Measurements from ENCODE around the gene PTPRN2. TPM values are rescaled to one million over a fixed set of nuclear protein-coding genes. Genes with fewer than 3 reads are reported as not detected.
"Not testable (repeated sequence)": the region's sequence is repeated elsewhere in the genome, so short reads cannot be mapped to it uniquely, and the experiment has no call there.

PTPRN2 gene
- polyA plus RNA-seq, 2 donors: 0.37 to 0.40 TPM

DNA sequence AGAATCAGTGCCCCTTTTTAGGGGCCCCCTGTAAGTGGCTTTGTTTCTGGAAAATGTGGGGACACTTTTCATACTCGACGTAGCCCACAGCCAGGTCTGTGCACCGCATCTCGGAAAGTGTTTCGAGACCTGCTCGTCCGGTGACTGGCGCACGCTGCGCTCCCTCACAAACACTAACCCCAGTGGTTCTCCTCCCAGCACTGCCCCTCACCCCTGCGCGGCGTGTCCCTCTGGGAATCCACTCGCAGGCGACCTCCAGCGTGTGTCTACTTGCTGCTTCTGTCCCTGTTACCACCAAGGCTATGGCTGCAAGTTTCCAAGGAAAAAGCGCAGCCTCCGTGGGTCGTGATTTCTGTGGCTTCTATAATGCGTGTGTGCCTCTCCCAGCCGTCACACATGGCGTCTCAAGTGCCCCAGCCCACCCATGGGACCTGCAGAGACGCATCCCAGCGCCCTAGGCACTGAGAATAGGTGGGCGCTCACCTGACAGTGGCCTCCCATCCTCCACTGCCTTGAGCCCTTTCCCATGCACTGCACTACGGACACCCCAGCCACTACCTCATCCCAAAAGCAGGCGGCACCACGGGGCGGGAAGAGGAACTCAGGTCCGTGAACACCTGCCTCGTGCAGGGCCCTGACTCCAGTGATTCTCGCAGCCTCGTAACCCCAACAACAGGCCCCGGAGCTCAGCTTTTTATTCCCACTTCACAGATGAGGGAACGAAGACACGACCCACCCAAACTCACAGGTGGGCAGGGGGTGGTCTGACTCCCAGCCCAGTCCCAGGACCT is 49.3 kb downstream of the PTPRN2 start:
- Histone ChIP-seq H3K4me3 (ENCODE audit: low read depth in 1 of 2, low read length in 2 of 2) (no peak overlapping the region), H3K27me3 (ENCODE audit: control insufficient read depth in 1 of 2, insufficient read depth in 2 of 2, low read length in 2 of 2) (no peaks in the 10 kb centered on the region), H3K9me3 (ENCODE audit: control insufficient read depth in 2 of 2, insufficient read depth in 1 of 2, low read depth in 1 of 2, low read length in 1 of 2) (peaks cover 0 to 2% of the 10 kb centered on the region in 2 donors), H3K27ac (ENCODE audit: low read depth in 2 of 2, low read length in 1 of 2) (no peak overlapping the region), H3K4me1 (ENCODE audit: control insufficient read depth in 2 of 2, insufficient read depth in 2 of 2, low read length in 1 of 2) (no peaks in the 10 kb centered on the region), H3K36me3 (ENCODE audit: control insufficient read depth in 2 of 2, insufficient read depth in 2 of 2, low read length in 1 of 2) (no peaks in the 10 kb centered on the region)
- 87% methylated on average over 36 of the region's 36 CpGs for WGBS, 2 donors

DNA sequence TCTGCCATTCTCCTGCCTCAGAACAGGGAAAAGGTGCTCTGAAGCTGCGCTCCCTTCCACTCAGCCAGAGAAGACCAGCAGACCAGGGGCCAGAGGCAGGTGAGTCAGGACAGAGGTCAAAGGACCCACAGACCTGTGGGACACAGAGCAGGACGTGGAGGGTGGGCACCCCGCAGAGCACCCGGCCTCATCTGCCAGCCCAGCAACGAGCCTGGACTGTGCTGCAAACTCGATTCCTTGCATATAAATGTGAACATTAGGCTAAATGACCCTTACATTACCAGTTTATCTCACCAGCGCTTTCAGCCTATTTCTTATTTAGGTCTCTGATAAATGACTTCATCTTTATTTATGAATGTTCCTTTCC is 50.1 kb downstream of the PTPRN2 start:
- no peaks in the 10 kb centered on the region for H3K36me3 ChIP-seq (ENCODE audit: control insufficient read depth in 2 of 2, insufficient read depth in 2 of 2, low read length in 1 of 2)
- no peaks in the 10 kb centered on the region for H3K27me3 ChIP-seq (ENCODE audit: control insufficient read depth in 1 of 2, insufficient read depth in 2 of 2, low read length in 2 of 2)
- WGBS, 2 donors: 76 to 79% methylated on average over 7 of the region's 7 CpGs
- no peaks in the 10 kb centered on the region for H3K4me1 ChIP-seq (ENCODE audit: control insufficient read depth in 2 of 2, insufficient read depth in 2 of 2, low read length in 1 of 2)
- no peak overlapping the region for H3K4me3 ChIP-seq (ENCODE audit: low read depth in 1 of 2, low read length in 2 of 2)
- no peak overlapping the region for H3K27ac ChIP-seq (ENCODE audit: low read depth in 2 of 2, low read length in 1 of 2)
- H3K9me3 ChIP-seq (ENCODE audit: control insufficient read depth in 2 of 2, insufficient read depth in 1 of 2, low read depth in 1 of 2, low read length in 1 of 2): peaks cover 0 to 2% of the 10 kb centered on the region in 2 donors

DNA sequence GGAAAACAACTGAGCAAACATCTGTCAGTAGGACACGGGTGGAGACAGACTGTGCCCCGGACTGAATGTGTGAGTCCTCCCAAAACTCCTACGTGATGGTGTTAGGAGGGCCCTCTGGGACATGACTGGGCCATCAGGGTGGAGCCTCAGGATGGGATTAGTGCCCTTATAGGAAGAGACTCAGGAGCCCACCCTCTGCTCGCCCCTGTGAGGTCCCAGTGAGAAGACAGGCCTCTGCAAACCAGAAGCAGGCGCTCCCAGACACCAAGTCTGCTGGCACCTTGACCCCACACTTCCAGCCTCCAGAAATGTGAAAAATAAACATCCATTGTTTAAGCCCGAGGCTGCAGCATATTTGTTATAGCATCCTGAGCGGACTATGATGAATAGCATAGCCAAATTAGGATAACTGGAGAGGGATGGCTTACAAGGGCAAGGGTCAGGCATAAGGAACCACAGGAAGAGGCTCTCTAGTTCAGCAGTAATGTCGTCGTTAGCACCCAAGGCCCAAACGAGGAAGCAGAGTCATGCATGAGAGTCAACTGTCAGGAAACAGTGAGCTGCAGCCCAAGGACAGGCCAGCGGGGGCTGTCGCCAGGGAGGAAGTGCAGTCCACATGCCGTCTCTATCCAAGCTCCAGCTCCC is 50.6 kb downstream of the PTPRN2 start:
- Histone ChIP-seq H3K36me3 (ENCODE audit: control insufficient read depth in 2 of 2, insufficient read depth in 2 of 2, low read length in 1 of 2) (no peaks in the 10 kb centered on the region), H3K27me3 (ENCODE audit: control insufficient read depth in 1 of 2, insufficient read depth in 2 of 2, low read length in 2 of 2) (no peaks in the 10 kb centered on the region), H3K9me3 (ENCODE audit: control insufficient read depth in 2 of 2, insufficient read depth in 1 of 2, low read depth in 1 of 2, low read length in 1 of 2) (peaks cover 0 to 2% of the 10 kb centered on the region in 2 donors), H3K4me1 (ENCODE audit: control insufficient read depth in 2 of 2, insufficient read depth in 2 of 2, low read length in 1 of 2) (no peaks in the 10 kb centered on the region), H3K4me3 (ENCODE audit: low read depth in 1 of 2, low read length in 2 of 2) (no peak overlapping the region), H3K27ac (ENCODE audit: low read depth in 2 of 2, low read length in 1 of 2) (no peak overlapping the region)
- WGBS, 2 donors: 55 to 60% methylated on average over 13 of the region's 13 CpGs

DNA sequence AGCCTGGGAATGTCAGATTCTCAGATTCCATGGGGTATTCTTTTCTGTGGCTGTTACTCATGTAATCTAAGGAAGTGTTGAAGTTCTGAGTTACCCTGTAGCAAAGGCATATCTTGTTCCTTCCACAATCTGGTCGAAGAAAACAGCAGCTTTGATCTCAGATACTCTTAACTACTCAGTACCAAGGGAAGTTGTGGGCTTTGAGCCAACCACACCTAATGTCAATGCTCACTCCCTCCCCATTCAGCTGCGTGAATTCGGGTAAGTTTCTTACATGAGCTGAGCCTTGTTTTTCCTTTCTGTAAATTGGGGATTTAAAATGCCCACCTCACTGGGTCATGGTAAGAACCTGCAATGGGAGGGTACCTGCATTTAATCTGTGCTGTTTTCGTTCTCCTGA is 52.5 kb downstream of the PTPRN2 start:
- Histone ChIP-seq H3K27ac (ENCODE audit: low read depth in 2 of 2, low read length in 1 of 2) (no peak overlapping the region), H3K27me3 (ENCODE audit: control insufficient read depth in 1 of 2, insufficient read depth in 2 of 2, low read length in 2 of 2) (no peaks in the 10 kb centered on the region), H3K4me3 (ENCODE audit: low read depth in 1 of 2, low read length in 2 of 2) (no peak overlapping the region), H3K9me3 (ENCODE audit: control insufficient read depth in 2 of 2, insufficient read depth in 1 of 2, low read depth in 1 of 2, low read length in 1 of 2) (peaks cover 0 to 2% of the 10 kb centered on the region in 2 donors), H3K4me1 (ENCODE audit: control insufficient read depth in 2 of 2, insufficient read depth in 2 of 2, low read length in 1 of 2) (no peaks in the 10 kb centered on the region), H3K36me3 (ENCODE audit: control insufficient read depth in 2 of 2, insufficient read depth in 2 of 2, low read length in 1 of 2) (no peaks in the 10 kb centered on the region)
- WGBS, 2 donors: 68 to 78% methylated on average over 4 of the region's 4 CpGs

DNA sequence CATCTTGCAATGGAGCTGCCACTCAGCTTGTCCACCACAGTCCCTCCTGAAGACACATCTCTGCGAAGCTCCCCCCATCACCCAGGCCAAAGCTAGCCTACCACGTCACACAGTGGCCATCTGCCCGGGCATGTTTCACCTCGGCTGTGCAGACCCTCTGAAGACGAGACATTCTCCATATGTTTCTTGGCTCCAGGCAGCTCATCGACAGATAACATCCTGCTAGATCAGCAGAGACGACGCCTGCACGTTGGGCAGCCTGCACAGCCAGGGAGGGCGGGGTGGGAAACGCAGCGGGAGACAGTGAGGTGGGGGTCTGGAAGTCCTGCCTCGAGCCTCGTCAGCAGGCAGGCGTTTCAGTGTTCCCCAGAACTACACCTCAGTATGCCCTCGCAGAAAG is 53.0 kb downstream of the PTPRN2 start:
- H3K9me3 ChIP-seq (ENCODE audit: control insufficient read depth in 2 of 2, insufficient read depth in 1 of 2, low read depth in 1 of 2, low read length in 1 of 2): peaks cover 0 to 2% of the 10 kb centered on the region in 2 donors
- no peak overlapping the region for H3K27ac ChIP-seq (ENCODE audit: low read depth in 2 of 2, low read length in 1 of 2)
- no peaks in the 10 kb centered on the region for H3K36me3 ChIP-seq (ENCODE audit: control insufficient read depth in 2 of 2, insufficient read depth in 2 of 2, low read length in 1 of 2)
- H3K4me1 ChIP-seq (ENCODE audit: control insufficient read depth in 2 of 2, insufficient read depth in 2 of 2, low read length in 1 of 2): no peaks in the 10 kb centered on the region
- H3K4me3 ChIP-seq (ENCODE audit: low read depth in 1 of 2, low read length in 2 of 2): no peak overlapping the region
- H3K27me3 ChIP-seq (ENCODE audit: control insufficient read depth in 1 of 2, insufficient read depth in 2 of 2, low read length in 2 of 2): no peaks in the 10 kb centered on the region
- WGBS, 2 donors: 73 to 78% methylated on average over 16 of the region's 16 CpGs

DNA sequence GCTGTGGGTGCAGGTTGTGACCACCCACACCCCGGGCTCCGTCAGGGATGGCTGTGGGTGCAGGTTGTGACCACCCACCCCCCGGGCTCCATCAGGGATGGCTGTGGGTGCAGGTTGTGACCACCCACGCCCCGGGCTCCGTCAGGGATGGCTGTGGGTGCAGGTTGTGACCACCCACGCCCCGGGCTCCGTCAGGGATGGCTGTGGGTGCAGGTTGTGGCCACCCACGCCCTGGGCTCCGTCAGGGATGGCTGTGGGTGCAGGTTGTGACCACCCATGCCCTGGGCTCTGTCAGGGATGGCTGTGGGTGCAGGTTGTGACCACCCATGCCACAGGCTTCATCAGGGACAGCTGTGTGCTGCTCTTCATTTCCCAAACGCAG is 53.5 kb downstream of the PTPRN2 start:
- H3K36me3 ChIP-seq (ENCODE audit: control insufficient read depth in 2 of 2, insufficient read depth in 2 of 2, low read length in 1 of 2); H3K27me3 ChIP-seq (ENCODE audit: control insufficient read depth in 1 of 2, insufficient read depth in 2 of 2, low read length in 2 of 2); H3K9me3 ChIP-seq (ENCODE audit: control insufficient read depth in 2 of 2, insufficient read depth in 1 of 2, low read depth in 1 of 2, low read length in 1 of 2); H3K4me1 ChIP-seq (ENCODE audit: control insufficient read depth in 2 of 2, insufficient read depth in 2 of 2, low read length in 1 of 2); H3K4me3 ChIP-seq (ENCODE audit: low read depth in 1 of 2, low read length in 2 of 2); H3K27ac ChIP-seq (ENCODE audit: low read depth in 2 of 2, low read length in 1 of 2): not testable (repeated sequence)
- WGBS, 2 donors: 83% methylated on average over 12 of the region's 12 CpGs

DNA sequence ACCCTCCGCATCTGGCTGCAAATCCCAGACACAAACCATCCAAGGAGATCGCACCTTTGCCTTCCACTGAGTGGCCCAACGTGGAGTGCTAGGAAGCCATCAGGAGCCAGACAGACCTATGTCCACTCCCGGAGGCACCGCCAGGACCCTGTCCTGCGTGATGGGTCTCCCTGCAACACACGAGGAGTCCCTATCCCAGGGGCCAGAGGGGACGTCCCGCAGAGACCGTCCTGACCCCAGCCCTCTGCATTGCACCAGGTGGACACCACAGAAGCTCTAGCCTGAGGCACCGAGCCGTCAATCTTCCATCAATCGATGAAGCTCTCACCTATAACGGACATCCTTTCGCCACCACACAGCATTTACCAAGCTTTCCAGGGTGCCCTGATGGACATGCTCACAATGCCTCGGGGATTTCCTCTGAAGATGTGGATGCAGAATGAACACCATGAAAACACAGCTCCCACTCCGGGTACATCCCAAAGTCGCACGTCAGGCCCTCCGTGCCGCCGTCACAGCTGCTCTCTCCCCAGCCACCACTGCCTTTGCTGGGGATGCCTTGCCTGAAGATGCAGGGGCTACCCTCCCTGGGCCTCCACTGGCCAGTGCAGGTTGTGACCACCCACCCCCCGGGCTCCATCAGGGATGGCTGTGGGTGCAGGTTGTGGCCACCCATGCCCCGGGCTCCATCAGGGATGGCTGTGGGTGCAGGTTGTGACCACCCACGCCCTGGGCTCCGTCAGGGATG is 54.1 kb downstream of the PTPRN2 start:
- H3K4me1 ChIP-seq (ENCODE audit: control insufficient read depth in 2 of 2, insufficient read depth in 2 of 2, low read length in 1 of 2): no peaks in the 10 kb centered on the region
- H3K9me3 ChIP-seq (ENCODE audit: control insufficient read depth in 2 of 2, insufficient read depth in 1 of 2, low read depth in 1 of 2, low read length in 1 of 2): peaks cover 0 to 2% of the 10 kb centered on the region in 2 donors
- H3K27me3 ChIP-seq (ENCODE audit: control insufficient read depth in 1 of 2, insufficient read depth in 2 of 2, low read length in 2 of 2): no peaks in the 10 kb centered on the region
- 90 to 91% methylated on average over 26 of the region's 26 CpGs for WGBS, 2 donors
- H3K4me3 ChIP-seq (ENCODE audit: low read depth in 1 of 2, low read length in 2 of 2): no peak overlapping the region
- H3K27ac ChIP-seq (ENCODE audit: low read depth in 2 of 2, low read length in 1 of 2): no peak overlapping the region
- H3K36me3 ChIP-seq (ENCODE audit: control insufficient read depth in 2 of 2, insufficient read depth in 2 of 2, low read length in 1 of 2): no peaks in the 10 kb centered on the region

DNA sequence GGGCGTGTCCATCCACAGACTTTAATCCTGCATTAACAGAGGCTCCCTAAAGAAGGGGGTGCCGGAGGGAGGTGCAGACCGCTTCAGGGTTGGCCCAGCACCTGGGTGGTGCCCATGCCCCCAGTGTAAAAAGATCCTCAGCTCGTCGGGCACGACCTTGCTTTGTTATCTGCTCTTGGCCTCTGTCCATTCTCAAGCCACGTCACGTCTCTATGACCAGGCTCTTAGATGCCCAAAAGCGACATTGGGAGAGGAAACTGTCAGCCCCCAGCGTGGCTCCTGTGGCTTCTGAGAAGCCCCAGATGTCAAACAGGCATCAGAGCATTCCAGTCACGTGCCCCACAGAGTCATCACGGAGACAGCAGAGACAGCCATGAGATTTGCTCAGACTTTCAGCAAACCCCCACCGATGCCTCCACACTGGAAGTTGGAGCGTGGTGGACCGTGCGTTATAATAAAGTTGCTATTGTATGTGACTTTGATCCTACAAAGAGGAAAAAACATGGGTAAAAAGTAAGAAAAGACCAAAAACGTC is 55.5 kb downstream of the PTPRN2 start:
- 55 to 61% methylated on average over 17 of the region's 17 CpGs for whole genome bisulfite sequencing, 2 donors
- no peak overlapping the region for H3K4me3 ChIP-seq (ENCODE audit: low read depth in 1 of 2, low read length in 2 of 2)
- H3K36me3 ChIP-seq (ENCODE audit: control insufficient read depth in 2 of 2, insufficient read depth in 2 of 2, low read length in 1 of 2): no peaks in the 10 kb centered on the region
- no peaks in the 10 kb centered on the region for H3K4me1 ChIP-seq (ENCODE audit: control insufficient read depth in 2 of 2, insufficient read depth in 2 of 2, low read length in 1 of 2)
- no peak overlapping the region for H3K27ac ChIP-seq (ENCODE audit: low read depth in 2 of 2, low read length in 1 of 2)
- H3K27me3 ChIP-seq (ENCODE audit: control insufficient read depth in 1 of 2, insufficient read depth in 2 of 2, low read length in 2 of 2): no peaks in the 10 kb centered on the region
- H3K9me3 ChIP-seq (ENCODE audit: control insufficient read depth in 2 of 2, insufficient read depth in 1 of 2, low read depth in 1 of 2, low read length in 1 of 2): peaks cover 0 to 5% of the 10 kb centered on the region in 2 donors

DNA sequence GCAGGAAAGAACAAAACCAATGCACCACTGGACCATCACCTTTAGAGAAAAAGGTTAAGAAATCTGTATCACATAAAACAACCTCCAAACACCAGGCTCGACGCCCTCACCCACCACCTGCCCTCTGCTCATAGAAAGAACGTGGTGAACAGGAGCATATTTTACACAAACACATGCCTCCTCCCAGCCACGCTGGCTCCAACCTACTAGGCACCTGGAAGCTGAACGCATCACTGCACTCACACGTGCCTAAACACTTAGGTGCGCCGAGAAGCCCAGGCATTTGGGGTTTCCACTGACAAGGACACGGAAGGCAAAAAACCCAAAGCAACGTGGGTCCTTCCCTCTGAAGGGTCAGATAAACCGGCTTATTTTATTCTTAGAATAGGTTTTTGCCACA is 56.0 kb downstream of the PTPRN2 start:
- H3K4me3 ChIP-seq (ENCODE audit: low read depth in 1 of 2, low read length in 2 of 2): no peak overlapping the region
- no peaks in the 10 kb centered on the region for H3K27me3 ChIP-seq (ENCODE audit: control insufficient read depth in 1 of 2, insufficient read depth in 2 of 2, low read length in 2 of 2)
- 54 to 63% methylated on average over 11 of the region's 11 CpGs for WGBS, 2 donors
- H3K4me1 ChIP-seq (ENCODE audit: control insufficient read depth in 2 of 2, insufficient read depth in 2 of 2, low read length in 1 of 2): no peaks in the 10 kb centered on the region
- peaks cover 0 to 5% of the 10 kb centered on the region in 2 donors for H3K9me3 ChIP-seq (ENCODE audit: control insufficient read depth in 2 of 2, insufficient read depth in 1 of 2, low read depth in 1 of 2, low read length in 1 of 2)
- no peaks in the 10 kb centered on the region for H3K36me3 ChIP-seq (ENCODE audit: control insufficient read depth in 2 of 2, insufficient read depth in 2 of 2, low read length in 1 of 2)
- no peak overlapping the region for H3K27ac ChIP-seq (ENCODE audit: low read depth in 2 of 2, low read length in 1 of 2)
